ENCODE measurements around the gene FAM120A.

DNA sequence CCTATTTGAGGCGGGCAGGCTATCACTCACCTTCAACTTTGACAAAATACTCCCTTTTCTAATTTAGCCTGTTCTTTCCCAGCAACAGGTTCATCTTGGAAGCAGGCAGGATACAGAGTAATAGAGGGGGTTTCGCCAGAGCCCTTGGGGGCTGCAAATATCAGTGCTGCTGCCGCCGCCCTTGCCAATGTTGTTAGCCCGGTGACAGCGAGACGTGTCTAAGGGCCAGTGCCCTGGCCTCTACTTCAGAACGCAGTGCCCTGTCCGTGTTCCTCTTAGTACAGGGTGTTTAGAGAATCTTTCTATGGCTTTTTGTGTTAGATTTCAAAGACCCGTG lies 1.2 kb downstream of the FAM120A start:
- TF ChIP-seq, protein P1, sequence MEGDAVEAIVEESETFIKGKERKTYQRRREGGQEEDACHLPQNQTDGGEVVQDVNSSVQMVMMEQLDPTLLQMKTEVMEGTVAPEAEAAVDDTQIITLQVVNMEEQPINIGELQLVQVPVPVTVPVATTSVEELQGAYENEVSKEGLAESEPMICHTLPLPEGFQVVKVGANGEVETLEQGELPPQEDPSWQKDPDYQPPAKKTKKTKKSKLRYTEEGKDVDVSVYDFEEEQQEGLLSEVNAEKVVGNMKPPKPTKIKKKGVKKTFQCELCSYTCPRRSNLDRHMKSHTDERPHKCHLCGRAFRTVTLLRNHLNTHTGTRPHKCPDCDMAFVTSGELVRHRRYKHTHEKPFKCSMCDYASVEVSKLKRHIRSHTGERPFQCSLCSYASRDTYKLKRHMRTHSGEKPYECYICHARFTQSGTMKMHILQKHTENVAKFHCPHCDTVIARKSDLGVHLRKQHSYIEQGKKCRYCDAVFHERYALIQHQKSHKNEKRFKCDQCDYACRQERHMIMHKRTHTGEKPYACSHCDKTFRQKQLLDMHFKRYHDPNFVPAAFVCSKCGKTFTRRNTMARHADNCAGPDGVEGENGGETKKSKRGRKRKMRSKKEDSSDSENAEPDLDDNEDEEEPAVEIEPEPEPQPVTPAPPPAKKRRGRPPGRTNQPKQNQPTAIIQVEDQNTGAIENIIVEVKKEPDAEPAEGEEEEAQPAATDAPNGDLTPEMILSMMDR (conservative IDR thresholded peaks at IDR 0.05; ENCODE audit: low read depth, low read length): no peak
- TF ChIP-seq EZH2 (IDR thresholded peaks at IDR 0.05; ENCODE audit: low read length, unreplicated experiment) (no peak), EZH2phosphoT487 (IDR thresholded peaks at IDR 0.05; ENCODE audit: borderline replicate concordance, low read length) (no peak)

All from PC-3 (cell line).